ENCODE results near the gene RBM3.

RBM3 gene

DNA sequence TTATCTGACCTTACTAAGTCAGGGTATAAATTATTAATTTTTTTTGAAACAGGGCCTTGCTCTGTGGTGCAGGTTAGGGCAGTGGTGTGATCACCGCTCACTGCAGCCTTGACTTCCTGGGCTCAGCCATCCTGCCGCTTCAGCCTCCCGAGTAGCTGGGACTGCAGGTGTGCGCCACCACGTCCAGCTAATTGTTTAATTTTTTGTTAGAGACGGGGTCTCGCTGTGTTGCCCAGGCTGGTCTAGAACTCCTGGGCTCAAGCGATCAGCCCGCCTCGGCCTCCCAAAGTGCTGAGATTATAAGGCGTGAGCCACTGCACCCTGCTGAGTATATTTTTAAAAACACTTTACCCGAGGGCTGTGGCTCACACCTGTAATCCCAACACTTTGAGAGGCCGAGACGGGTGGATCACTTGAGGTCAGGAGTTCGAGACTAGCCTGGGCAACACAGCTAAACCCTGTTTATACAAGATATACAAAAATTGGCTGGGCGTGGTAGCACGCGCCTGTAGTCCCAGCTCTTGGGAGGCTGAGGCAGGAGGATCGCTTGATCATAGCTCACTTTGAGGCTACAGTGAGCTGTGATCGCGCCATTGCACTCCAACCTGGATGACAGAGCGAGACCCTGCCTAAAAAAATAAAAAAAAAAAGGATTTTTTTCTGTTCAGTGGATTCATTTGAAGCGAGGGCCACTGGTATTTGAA lies 35.5 kb upstream of the RBM3 start:
- Histone ChIP-seq H3K27me3 (replicated peaks; ENCODE audit: control insufficient read depth, insufficient read depth, low read length) (no peaks in the 10 kb centered on the region), H3K36me3 (ENCODE audit: control insufficient read depth, insufficient read depth, low read length) (no peaks in the 10 kb centered on the region), H3K4me3 (replicated peaks; ENCODE audit: low read depth, low read length) (no peak overlapping the region)
- no peak for DNase-seq (ENCODE audit: extremely low read depth, insufficient read length)
- TF ChIP-seq, protein P1, sequence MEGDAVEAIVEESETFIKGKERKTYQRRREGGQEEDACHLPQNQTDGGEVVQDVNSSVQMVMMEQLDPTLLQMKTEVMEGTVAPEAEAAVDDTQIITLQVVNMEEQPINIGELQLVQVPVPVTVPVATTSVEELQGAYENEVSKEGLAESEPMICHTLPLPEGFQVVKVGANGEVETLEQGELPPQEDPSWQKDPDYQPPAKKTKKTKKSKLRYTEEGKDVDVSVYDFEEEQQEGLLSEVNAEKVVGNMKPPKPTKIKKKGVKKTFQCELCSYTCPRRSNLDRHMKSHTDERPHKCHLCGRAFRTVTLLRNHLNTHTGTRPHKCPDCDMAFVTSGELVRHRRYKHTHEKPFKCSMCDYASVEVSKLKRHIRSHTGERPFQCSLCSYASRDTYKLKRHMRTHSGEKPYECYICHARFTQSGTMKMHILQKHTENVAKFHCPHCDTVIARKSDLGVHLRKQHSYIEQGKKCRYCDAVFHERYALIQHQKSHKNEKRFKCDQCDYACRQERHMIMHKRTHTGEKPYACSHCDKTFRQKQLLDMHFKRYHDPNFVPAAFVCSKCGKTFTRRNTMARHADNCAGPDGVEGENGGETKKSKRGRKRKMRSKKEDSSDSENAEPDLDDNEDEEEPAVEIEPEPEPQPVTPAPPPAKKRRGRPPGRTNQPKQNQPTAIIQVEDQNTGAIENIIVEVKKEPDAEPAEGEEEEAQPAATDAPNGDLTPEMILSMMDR (IDR thresholded peaks at IDR 0.05; ENCODE audit: insufficient read depth, low read length, poor library complexity, severe bottlenecking): no peak

DNA sequence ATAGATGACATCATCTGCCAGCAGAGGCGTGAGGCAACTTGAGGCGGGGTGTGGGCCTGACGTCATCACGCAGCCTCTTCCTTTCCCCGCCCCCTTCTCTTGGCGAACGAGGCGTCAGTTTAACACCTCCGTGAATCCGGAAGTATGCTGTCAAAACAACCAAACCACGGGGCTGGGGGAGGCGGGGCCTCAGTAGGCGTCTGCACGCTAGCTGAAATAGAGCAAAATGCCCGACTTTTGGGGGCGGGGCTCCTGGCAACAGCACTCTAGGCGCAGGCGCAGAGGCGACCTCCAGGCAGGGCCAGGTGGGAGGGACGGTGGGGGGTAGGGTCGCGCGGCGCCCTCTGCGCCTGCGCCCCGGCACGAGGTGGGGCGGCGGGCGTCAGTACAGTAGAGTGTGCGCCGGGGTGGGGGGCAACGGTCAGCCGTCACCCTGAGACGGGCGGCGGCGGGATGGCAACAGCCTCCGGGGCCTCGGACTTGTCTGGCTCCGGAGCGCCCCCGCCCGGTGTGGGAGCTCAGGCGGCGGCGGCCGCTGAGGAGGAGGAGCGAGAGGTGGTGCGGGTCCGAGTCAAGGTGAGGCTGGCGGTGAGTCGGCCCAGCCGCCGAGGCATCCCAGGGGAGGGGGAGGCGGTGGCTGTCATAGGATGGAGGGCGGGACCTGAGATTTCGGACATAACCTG lies 34.8 kb upstream of the RBM3 start, which contains the start of gene TBC1D25:
Gene TBC1D25, plus strand, starts transcription at position 370 of the 683 bp plus-strand sequence. Its CDS starts 84 bp downstream, at position 454.
- peak; percentile 91 for DNase-seq (ENCODE audit: extremely low read depth, insufficient read length)
- no peaks in the 10 kb centered on the region for H3K36me3 ChIP-seq (ENCODE audit: control insufficient read depth, insufficient read depth, low read length)
- H3K4me3 ChIP-seq (replicated peaks; ENCODE audit: low read depth, low read length): peak within 1 kb of the TSS; percentile 73
- no peaks in the 10 kb centered on the region for H3K27me3 ChIP-seq (replicated peaks; ENCODE audit: control insufficient read depth, insufficient read depth, low read length)
- TF ChIP-seq, protein P1 (IDR thresholded peaks at IDR 0.05; ENCODE audit: insufficient read depth, low read length, poor library complexity, severe bottlenecking): peak; percentile 25

DNA sequence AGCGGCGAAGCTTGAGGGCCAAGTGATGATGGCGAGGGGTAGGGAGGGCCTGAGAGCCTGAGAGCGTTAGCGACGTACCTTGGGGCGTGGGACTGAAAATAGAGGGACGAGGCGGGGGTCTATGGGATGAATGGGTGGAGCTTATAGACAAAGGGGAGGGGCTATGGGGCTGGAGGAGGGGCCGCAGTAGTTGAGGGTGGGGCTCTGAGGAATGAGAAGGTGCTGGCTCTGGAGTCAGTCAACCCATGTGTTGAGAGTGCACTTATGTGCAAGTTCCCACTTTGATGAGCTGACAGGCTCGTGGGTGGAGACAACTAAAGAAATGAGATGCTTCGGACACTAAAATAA lies 34.3 kb upstream of the RBM3 start:
- Histone ChIP-seq H3K36me3 (ENCODE audit: control insufficient read depth, insufficient read depth, low read length) (peaks cover 2% of the 10 kb centered on the region), H3K4me3 (replicated peaks; ENCODE audit: low read depth, low read length) (peak overlapping the region; percentile 73), H3K27me3 (replicated peaks; ENCODE audit: control insufficient read depth, insufficient read depth, low read length) (no peaks in the 10 kb centered on the region)
- TF ChIP-seq, protein P1 (IDR thresholded peaks at IDR 0.05; ENCODE audit: insufficient read depth, low read length, poor library complexity, severe bottlenecking): no peak
- DNase-seq (ENCODE audit: extremely low read depth, insufficient read length): no peak

DNA sequence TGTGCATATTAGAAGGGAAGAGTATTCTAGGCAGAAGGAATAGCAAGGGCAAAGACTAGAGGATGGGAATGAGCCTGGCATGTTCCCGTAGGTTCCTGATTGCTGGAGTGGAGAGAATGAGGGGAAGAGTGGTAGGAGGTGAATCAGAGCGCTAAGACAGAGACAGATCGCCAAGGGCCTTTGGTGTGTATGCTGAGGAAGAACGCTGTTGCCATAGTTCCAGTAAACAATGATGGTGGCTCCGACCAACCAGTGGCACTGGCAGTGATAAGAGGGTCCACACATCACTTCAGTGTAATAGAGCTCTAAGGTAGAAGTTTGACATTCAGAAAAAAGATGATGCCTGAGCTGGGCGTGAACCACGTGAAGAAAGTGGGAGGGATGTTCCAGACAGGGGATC lies 33.8 kb upstream of the RBM3 start:
- no peak for DNase-seq (ENCODE audit: extremely low read depth, insufficient read length)
- Histone ChIP-seq H3K36me3 (ENCODE audit: control insufficient read depth, insufficient read depth, low read length) (peaks cover 2% of the 10 kb centered on the region), H3K4me3 (replicated peaks; ENCODE audit: low read depth, low read length) (peak overlapping the region; percentile 73), H3K27me3 (replicated peaks; ENCODE audit: control insufficient read depth, insufficient read depth, low read length) (no peaks in the 10 kb centered on the region)
- TF ChIP-seq, protein P1 (IDR thresholded peaks at IDR 0.05; ENCODE audit: insufficient read depth, low read length, poor library complexity, severe bottlenecking): no peak

DNA sequence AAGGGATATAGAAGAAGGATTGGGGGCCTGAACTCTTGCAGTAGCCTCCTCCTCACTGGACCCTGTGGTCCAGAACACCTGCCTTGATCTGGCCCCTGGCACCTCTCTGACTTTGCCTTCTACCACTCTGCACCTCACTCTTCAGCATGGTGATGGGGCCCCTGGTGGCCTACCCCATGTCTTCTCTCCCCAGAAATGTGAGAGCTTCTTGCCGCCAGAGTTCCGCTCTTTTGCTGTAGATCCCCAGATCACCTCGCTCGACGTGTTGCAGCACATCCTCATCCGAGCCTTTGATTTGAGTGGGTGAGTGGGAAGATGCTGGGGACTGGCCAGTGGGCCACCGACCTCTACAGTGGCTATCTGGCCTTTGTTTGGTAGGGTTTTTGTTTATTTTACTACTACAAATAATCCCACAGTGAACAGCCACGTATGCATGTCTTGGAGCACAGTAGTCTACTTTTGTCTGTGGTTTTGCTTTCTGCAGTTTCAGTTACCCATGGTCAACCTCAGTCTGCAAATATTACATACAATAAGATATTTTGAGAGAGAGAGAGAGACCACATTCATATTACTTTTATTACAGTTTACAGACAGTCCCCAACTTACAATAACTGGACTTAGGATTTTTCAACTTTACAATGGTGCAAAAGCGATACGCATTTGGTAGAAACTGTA lies 33.0 kb upstream of the RBM3 start:
- TF ChIP-seq, protein P1 (IDR thresholded peaks at IDR 0.05; ENCODE audit: insufficient read depth, low read length, poor library complexity, severe bottlenecking): no peak
- H3K4me3 ChIP-seq (replicated peaks; ENCODE audit: low read depth, low read length): peak overlapping the region; percentile 73
- peaks cover 2% of the 10 kb centered on the region for H3K36me3 ChIP-seq (ENCODE audit: control insufficient read depth, insufficient read depth, low read length)
- no peaks in the 10 kb centered on the region for H3K27me3 ChIP-seq (replicated peaks; ENCODE audit: control insufficient read depth, insufficient read depth, low read length)
- DNase-seq (ENCODE audit: extremely low read depth, insufficient read length): peak; percentile 40

Measured in GM06990 (cell line).